Endothelial cell of umbilical vein (primary cell): Measurements from ENCODE around the gene NCSTN.

Source experiments
- MYC ChIP-seq: IDR thresholded peaks from one replicate; pipeline ENCODE4 v1.6.1; 2011; ENCODE audit warnings: mild to moderate bottlenecking, low read depth, low read length
- POLR2A ChIP-seq: IDR thresholded peaks from 2 replicates; pipeline ENCODE4 v1.6.1; 2012; ENCODE audit warnings: low read depth, mild to moderate bottlenecking, control low read depth, low read length
- TF ChIP-seq, protein P1 (sequence below): IDR thresholded peaks from 2 replicates; pipeline ENCODE4 v1.6.1; 2011; ENCODE audit not compliant: insufficient read depth, insufficient read length
- TF ChIP-seq, protein P2 (sequence below), 2 donors: IDR thresholded peaks; 1 replicate in 1 of 2; 2 replicates in 1 of 2; pipeline ENCODE4 v1.5.1; 2011; ENCODE audit warnings: low read length in 2 of 2, mild to moderate bottlenecking in 2 of 2, moderate library complexity in 2 of 2, control low read depth in 1 of 2, inconsistent platforms in 1 of 2, low read depth in 1 of 2; ENCODE audit not compliant: insufficient read depth in 1 of 2; ENCODE audit errors: extremely low read depth in 1 of 2

DNA sequence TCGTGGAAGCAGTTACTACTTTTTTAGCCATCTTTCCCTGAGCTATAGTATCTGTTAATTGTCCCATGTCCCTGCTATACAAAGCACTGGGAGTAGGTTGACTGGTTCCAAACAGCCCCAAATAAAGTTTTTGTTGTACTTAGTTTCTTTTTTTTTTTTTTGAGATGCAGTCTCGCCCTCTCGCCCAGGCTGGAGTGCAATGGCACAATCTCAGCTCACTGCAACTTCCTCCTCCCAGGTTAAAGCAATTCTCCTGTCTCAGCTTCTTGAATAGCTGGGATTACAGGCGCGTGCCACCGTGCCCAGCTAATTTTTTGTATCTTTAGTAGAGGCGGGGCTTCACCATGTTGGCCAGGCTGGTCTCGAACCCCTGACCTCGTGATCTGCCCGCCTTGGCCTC is 3.3 kb downstream of the NCSTN start:
- TF ChIP-seq, protein P1, sequence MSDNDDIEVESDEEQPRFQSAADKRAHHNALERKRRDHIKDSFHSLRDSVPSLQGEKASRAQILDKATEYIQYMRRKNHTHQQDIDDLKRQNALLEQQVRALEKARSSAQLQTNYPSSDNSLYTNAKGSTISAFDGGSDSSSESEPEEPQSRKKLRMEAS, result no peak
- TF ChIP-seq, protein P2, sequence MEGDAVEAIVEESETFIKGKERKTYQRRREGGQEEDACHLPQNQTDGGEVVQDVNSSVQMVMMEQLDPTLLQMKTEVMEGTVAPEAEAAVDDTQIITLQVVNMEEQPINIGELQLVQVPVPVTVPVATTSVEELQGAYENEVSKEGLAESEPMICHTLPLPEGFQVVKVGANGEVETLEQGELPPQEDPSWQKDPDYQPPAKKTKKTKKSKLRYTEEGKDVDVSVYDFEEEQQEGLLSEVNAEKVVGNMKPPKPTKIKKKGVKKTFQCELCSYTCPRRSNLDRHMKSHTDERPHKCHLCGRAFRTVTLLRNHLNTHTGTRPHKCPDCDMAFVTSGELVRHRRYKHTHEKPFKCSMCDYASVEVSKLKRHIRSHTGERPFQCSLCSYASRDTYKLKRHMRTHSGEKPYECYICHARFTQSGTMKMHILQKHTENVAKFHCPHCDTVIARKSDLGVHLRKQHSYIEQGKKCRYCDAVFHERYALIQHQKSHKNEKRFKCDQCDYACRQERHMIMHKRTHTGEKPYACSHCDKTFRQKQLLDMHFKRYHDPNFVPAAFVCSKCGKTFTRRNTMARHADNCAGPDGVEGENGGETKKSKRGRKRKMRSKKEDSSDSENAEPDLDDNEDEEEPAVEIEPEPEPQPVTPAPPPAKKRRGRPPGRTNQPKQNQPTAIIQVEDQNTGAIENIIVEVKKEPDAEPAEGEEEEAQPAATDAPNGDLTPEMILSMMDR (IDR thresholded peaks at IDR 0.05; ENCODE audit: extremely low read depth in 1 of 2, insufficient read depth in 1 of 2, low read depth in 1 of 2, low read length in 2 of 2), result no peak
- TF ChIP-seq POLR2A (no peak), MYC (no peak)
